GM12874 (cell line): Measurements from ENCODE around the gene AHNAK2.

Source experiments
- TF ChIP-seq, protein P1 (sequence below): IDR thresholded peaks from 2 replicates; pipeline ENCODE4 v1.5.1; 2011; ENCODE audit warnings: low read depth, mild to moderate bottlenecking, control low read depth, low read length, moderate library complexity; ENCODE audit not compliant: insufficient read depth

The AHNAK2 gene

DNA sequence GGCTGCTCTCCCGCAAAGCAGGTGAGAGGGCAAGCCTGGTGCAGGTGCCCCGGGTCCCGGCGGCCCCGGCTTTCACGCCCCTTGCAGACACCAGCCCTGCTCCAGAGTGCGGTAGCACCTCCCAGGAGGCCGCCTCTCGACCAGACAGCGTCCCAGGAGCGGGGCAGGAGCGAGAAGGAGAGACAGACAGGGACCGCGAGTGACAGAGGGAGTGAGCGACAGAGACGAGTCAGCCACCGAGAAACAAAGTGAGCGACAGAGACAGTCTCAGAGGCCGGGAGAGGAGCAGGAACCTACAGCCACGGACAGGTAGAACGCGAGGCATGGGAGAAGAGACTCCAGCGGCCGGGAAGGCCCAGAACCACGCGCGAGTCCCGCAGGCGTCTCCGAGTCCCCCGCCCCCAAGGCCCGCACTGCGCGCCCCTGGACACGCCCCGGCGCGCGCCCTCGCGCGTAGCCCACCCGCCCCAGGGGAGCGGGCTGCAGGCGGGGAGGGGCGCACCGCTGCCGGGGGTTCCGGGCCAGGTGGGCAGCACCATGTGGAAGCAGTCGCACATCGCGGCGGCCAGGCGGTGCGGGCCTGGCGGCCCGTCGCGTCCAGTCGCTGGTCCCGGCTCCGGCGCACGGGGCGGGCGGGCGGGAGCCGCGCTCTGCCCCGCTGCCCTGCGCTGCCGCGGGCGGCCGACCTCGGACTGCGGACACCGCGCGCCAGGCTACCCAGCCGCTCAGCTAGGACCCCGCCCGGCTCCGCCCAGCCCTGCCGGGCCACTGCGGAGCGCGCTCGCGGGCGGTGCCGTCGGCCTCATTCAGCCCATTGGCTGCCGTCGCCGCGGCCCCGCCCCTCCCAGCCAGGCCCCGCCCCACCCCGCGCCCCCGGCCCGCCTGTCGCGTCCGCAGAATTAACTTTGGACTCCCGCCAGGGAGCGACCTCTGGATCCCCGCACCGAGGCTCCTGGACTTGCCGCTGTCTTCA lies at the start of gene AHNAK2:
AHNAK2 (minus strand) TSS at position 694 of the 973 bp plus-strand sequence; CDS start at position 557, 137 bp downstream.
- TF ChIP-seq, protein P1, sequence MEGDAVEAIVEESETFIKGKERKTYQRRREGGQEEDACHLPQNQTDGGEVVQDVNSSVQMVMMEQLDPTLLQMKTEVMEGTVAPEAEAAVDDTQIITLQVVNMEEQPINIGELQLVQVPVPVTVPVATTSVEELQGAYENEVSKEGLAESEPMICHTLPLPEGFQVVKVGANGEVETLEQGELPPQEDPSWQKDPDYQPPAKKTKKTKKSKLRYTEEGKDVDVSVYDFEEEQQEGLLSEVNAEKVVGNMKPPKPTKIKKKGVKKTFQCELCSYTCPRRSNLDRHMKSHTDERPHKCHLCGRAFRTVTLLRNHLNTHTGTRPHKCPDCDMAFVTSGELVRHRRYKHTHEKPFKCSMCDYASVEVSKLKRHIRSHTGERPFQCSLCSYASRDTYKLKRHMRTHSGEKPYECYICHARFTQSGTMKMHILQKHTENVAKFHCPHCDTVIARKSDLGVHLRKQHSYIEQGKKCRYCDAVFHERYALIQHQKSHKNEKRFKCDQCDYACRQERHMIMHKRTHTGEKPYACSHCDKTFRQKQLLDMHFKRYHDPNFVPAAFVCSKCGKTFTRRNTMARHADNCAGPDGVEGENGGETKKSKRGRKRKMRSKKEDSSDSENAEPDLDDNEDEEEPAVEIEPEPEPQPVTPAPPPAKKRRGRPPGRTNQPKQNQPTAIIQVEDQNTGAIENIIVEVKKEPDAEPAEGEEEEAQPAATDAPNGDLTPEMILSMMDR: no peak

DNA sequence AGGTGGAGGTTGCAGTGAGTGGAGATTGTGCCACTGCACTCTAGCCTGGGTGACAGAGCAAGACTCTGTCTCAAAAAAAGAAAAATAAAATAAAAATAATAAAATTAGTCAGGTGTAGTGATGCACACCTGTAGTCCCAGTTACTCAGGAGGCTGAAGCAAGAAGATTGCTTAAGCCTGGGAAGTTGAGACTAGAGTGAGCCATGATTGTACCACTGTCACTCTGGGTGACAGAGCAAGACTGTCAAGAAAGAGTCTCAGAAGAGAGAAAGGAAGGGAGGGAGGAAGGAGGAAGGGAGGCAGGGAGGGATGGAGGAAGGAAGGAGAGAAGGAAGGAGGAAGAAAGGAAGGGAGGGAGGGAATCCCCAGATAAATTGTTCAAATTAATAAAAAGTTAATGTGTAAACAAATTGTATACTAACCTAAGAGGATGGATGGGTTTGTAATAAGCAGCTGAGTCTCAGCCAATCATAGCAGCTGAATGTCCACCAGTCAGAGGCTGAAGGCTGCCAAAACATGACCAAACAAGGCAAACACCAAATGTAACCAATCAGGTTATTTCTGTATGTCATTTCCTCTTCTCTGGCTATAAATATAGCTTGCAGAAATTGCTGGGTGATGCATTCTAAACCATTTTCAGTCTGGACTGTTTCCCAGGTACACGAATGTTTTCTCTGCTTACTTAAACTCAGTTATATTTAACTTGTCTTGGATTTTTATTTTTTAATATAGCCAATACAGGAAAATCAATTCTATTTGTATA lies 48.8 kb upstream of the AHNAK2 start:
- TF ChIP-seq, protein P1: no peak

DNA sequence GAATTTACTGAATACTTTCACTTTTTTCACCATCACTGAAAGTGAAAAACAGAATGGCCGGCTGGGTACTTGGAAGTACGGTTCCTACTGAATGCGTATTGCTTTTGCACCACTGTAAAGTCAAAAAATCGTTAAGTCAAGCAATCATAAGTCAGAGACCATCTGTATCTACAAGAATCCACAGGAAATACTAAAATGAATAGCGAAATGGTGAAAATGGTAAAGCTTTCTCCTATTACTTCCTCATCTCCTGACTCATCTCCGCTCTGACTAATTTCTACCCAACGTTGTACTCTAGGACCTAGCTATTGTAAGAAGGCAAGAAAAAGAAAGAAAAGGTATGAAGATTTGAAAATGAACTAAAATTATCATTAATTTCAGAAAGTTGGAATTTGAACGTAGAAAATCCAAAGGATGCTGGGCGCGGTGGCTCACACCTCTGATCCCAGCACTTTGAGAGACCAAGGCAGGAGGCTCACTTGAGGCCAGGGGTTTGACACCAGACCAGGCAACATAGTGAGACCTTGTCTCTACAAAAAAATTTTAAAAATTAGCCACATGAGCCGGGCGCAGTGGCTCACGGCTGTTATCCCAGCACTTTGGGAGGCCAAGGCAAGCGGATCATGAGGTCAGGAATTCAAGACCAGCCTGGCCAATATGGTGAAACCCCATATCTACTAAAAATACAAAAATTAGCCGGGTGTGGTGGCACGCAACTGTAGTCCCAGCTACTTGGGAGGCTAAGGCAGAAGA lies 48.0 kb upstream of the AHNAK2 start:
- TF ChIP-seq, protein P1: no peak

DNA sequence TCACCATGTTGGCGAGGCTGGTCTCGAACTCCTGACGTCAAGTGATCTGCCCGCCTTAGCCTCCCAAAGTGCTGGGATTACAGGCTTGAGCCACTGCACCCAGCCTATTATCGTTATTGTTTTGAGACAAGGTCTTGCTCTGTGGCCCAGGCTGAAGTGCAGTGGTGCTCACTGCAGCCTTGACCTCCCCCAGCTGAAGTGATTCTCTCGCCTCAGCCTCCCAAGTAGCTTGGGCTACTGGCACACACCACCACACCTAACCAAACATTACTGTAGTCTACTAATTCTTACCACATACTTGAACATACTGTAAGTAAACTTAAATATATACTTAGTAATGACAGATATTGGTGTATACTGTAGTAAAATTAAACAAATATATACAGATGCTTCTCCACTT lies 47.3 kb upstream of the AHNAK2 start:
- TF ChIP-seq, protein P1: no peak

DNA sequence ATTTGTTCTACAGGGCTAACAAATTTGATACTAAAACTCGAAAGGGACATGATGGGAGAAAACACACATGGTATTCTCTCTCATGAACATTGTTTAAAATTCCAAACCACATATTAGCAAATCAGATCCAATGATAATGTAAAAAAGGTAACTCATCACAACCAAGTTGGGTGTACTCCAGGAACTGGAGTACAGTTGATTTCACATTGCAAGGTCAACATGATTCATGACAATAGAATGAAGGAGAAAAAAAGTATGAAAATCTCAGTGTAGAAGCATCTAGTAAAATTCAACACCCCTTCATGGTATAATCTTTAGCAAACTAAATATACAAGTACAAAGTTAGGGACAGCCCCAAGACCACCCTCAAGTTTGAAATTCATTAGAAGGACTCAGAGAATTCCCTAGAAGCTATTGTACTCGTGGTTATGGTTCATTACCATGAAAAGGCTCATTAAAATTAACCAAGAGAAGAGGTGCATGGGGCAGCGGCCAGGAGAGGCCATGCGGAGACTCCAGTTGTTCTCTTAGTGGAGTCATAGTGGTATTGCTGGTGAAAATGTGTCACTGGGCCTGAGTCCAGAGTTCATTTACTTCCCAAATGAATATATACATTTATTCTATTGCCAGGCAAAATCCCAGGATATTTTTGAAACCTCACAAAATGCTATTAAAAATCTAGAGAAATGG lies 45.8 kb upstream of the AHNAK2 start:
- TF ChIP-seq, protein P1: no peak

DNA sequence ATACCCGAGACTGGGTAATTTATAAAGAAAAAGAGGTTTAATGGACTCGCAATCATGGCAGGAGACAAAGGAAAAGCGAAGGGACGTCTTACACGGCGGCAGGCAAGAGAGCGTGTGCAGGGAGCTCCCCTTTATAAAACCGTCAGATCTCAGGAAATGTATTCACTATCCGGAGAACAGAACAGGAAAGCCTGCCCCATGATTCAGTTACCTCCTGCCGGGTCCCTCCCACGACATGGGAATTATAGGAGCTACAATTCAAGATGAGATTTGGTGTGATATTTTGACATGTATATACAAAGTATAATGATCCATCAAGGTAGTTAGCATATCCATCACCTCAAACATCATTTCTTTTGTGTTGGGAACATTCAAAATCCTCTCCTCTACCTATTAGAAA lies 45.0 kb upstream of the AHNAK2 start:
- TF ChIP-seq, protein P1: no peak
